GM15510 (cell line): ENCODE results near the gene WIPF3.

Experiments
- POLR2A ChIP-seq: IDR thresholded peaks from 3 replicates; pipeline ENCODE4 v1.6.1; 2011; ENCODE audit warnings: borderline replicate concordance; ENCODE audit not compliant: insufficient read length; ENCODE audit errors: extremely low read depth

The WIPF3 gene

DNA sequence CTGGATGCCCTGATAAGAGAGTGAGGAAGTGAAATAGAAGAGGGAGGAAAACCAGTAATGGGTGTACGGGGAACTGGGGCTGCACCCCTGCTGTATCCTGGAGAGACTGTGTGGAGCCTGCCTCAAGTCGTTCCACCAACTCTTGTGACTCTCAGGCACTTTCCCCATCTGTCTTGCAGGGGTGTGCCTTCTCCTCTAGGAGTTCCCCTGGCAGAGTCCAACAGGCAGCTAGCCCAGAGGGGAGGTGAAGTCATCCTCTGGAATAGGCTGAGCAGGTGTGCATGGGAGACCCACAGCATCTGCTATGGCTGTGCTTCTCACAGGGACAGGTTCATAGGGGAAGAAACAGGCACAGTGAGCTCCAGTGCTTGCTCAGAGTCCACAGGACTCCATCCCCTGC is 46.8 kb downstream of the WIPF3 start:
- TF ChIP-seq POLR2A: no peak

GRCh38 chr7:29853789-29854188 is 47.5 kb downstream of the WIPF3 start:
- no peak for TF ChIP-seq POLR2A

DNA sequence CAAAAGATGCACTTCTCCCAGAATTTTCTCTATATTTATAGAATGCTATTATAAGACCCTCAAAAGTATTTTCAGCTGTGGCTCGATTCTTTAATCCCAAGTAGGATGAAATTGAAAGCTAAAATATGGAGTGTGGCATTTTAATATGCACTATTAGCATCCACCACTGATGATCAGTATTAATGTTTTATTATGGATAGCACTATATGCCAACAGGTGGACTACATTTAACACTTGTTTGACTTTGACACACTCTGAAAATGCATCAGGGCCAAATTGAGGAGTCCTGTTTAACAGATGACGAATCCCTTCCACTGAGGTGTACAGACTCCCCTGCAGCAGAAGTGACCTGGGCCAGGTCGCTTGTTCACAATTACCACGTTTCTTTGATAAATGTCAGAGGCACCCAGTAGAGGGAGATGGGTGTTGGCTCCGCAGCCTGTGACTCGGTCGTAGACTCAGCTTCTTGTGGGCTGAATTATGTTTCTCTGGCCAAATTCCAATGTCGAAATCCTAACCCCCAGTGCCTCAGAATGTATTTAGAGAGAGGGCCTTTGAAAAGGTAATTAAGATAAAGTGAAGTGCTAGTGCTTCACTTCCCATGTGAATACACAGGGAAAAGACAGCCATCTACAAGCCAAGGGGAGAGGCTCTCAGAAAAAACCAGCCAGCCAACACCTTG is 48.1 kb downstream of the WIPF3 start:
- TF ChIP-seq POLR2A: no peak

DNA sequence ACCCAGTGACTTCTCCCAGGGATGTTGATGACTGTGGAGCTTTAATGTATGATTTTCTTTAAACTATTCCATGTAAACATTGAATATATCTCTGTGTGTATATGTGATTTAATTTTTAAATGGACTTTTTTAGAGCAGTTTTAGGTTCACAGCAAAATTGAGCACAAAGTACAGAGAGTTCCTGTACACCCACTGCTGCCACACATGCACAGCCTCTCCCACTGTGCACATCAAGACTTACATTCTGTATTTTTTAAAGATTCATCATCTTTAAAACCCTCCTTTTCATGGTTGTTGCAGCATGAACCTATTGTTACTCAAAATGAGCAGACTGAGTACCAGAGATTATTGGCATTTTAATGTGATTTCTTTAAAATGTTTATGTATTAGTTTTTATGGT is 51.3 kb downstream of the WIPF3 start:
- TF ChIP-seq POLR2A: no peak

- TF ChIP-seq POLR2A: no peak
These were observed 52.1 kb downstream of the WIPF3 start for GRCh38 chr7:29858191-29858951.

- TF ChIP-seq POLR2A: no peak
These were observed 52.8 kb downstream of the WIPF3 start for GRCh38 chr7:29859104-29859503.

DNA sequence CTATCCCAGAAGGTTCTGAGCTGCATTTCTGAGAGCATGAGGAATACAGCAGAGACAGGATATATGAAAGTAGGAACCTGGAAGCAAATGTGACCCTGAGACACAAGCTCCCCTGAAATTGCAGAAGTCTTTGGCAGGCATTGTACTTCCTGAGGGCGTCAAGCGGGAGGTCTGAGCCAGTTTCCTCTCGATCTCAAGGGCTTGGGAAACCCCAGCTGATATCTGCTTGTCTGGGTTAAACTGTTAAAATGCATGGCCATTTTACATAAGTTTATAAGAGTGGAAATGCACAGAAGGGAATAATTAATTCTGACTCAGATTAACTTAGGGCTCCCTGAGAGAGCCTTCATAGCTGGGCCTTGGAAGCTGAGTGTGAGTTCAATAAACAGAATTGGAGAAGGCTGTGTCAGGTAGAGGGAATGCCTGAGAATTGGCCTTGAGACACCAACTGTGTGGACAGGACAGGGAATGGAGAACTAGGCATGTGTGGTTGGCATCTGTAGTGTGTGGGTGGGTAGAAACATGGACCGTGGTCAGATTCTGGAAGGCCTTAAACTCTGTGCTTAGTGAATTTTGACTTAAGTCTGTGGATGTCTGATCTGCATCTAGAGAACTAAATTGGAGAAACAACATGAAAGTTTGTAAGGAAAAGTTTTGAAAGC is 53.3 kb downstream of the WIPF3 start:
- no peak for TF ChIP-seq POLR2A

DNA sequence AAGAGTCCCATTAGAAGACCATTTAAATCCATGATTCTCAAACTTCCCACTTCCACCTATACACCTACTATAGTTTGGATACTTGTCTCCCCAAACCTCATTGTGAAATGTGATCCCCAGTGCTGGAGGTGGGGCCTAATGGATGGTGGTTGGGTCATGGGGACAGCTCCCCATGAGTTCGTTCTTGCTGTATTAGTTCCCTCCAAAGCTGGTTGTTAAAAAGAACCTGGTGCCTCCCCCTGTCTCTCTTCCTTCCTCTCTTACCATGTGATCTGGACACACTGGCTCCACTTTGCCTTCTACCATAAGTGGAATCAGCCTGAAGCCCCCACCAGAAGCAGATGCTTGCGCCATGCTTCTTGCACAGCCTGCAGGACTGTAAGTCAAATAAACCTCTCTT is 53.9 kb downstream of the WIPF3 start:
- no peak for TF ChIP-seq POLR2A

DNA sequence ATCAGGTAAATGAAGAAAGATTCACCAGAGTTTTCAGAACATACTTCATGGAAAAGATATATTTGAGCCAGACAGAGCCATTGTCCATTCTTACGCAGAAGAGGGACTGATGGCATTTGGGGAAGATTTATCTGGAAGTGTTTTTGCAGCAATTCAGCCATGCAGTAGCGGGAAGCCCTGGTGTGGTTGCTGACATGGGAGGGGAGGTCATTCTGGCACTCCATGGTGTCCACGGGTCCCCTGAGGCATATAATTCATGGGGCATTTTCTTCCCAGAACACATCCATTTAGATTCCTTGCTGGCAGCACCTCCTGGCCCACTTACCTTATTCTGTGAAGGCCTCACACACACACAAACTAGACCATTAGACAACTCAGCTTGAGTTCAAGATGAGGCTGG is 55.6 kb downstream of the WIPF3 start:
- no peak for TF ChIP-seq POLR2A

- TF ChIP-seq POLR2A: no peak
These were observed 58.3 kb downstream of the WIPF3 start for GRCh38 chr7:29864656-29865055.

GRCh38 chr7:29865526-29865925 is 59.2 kb downstream of the WIPF3 start:
- TF ChIP-seq POLR2A: no peak

DNA sequence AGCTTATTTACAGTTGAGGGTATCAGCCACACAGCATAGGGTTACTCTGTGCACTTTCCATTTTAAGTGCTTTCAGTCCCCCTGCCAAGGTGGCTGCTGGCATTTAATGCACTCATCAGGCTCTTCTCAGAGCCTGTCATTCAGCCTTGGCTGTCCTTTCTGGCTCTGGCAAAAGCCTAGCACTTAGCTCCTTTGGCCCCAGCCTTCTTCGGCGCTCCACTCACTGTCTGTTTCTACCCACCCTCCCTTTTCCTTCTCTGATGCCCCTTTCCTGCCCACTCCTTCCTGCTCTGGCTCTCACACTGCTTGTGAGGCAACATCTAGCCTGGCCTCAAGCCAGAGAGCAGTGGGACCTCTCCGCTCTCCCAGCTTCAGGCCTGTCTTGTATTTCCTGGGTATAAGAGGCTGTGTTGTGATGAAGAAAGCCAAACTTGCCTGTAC is 60.2 kb downstream of the WIPF3 start:
- no peak for TF ChIP-seq POLR2A

DNA sequence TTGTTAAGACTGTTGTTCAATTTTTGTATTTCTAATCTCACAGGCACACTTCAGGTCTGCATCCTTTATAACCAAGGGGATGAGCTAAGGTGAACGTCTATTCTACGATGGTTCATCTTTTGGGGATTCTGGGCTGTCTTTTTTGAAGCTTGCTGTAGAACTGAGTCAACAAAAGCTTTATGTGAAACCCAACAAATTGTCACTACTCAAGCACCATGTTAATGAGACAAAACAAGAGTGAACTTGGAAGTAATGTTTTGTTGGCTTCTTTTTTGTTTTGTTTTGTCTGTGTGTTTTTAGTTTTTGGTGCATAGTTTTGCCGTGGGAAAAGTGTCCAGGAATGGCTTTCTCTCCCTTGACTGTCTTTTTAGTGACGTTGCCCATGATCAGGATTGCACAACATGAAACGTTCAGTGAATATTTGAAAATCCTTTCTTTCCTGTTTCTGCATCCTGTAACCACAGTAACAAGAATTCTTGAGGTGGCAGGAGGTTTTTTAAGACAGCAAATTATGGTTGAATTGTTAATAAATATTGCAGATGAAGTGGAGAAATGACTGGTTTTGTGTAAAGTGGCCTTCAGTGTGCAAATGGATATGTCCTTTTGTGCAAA is 65.6 kb downstream of the WIPF3 start:
- TF ChIP-seq POLR2A: no peak

- no peak for TF ChIP-seq POLR2A
These were observed 67.5 kb downstream of the WIPF3 start for GRCh38 chr7:29873644-29874294.

DNA sequence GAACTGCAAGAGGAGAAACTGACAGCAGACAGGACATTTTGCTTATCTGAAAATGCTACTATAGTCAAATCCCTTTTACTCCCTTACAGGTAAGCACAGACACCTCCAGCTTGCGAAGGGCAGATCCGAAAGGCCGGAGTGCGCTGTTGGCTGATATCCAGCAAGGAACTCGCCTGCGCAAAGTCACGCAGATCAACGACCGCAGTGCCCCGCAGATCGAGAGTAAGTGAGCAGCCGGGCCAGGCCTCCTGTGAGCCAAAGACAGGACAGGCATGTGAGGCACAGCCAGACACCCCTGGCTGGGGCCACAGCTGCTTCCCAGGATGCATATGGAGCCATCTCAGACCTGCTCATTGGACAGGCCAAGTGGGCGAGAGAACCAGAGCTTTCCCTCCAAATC is 69.4 kb downstream of the WIPF3 start:
- no peak for TF ChIP-seq POLR2A

GRCh38 chr7:29877196-29877595 is 70.9 kb downstream of the WIPF3 start:
- no peak for TF ChIP-seq POLR2A
